Subcutaneous adipose tissue (tissue), 4 donors: ENCODE data around the gene TBX15. TPM values are rescaled to one million over a fixed set of nuclear protein-coding genes. Genes with fewer than 3 reads are reported as not detected.

ENCODE experiments used
- total RNA-seq, 4 donors: library from RNA; depleted of rRNA; stranded (reverse); fragments of >200 nt; gene quantifications; one replicate each; pipeline ENCODE4 v1.1.0, GENCODE V29; 2016
- TF ChIP-seq, protein P1 (sequence below): fragments of 450-650 bp; IDR thresholded peaks from one replicate; pipeline ENCODE4 v1.5.1; 2016; ENCODE audit warnings: low read depth, mild to moderate bottlenecking, control low read depth, antibody characterized with exemption, moderate library complexity

TBX15 gene
- total RNA-seq, 4 donors from 2014 or later = 68.9 to 102 (median 77.0) TPM

DNA sequence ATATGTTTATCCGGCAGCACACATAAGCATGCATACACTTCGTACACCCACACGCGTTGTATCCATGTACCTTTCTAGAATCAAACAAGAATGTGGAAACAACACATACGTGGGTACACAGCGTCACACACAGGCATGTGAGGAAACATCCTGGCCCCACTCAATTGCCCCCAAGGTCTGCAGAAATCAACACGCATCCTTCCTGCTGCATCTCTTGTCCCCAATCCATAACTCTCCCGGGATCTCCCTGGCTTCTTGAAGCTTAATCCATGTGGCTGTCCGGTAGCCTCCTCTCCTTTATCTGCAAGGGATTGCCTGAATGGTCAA, 5.5 kb upstream of the TBX15 start:
- TF ChIP-seq, protein P1, sequence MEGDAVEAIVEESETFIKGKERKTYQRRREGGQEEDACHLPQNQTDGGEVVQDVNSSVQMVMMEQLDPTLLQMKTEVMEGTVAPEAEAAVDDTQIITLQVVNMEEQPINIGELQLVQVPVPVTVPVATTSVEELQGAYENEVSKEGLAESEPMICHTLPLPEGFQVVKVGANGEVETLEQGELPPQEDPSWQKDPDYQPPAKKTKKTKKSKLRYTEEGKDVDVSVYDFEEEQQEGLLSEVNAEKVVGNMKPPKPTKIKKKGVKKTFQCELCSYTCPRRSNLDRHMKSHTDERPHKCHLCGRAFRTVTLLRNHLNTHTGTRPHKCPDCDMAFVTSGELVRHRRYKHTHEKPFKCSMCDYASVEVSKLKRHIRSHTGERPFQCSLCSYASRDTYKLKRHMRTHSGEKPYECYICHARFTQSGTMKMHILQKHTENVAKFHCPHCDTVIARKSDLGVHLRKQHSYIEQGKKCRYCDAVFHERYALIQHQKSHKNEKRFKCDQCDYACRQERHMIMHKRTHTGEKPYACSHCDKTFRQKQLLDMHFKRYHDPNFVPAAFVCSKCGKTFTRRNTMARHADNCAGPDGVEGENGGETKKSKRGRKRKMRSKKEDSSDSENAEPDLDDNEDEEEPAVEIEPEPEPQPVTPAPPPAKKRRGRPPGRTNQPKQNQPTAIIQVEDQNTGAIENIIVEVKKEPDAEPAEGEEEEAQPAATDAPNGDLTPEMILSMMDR = no peak

GRCh38 chr1:118992868-118993699, 4.9 kb upstream of the TBX15 start:
- TF ChIP-seq, protein P1 = no peak

DNA sequence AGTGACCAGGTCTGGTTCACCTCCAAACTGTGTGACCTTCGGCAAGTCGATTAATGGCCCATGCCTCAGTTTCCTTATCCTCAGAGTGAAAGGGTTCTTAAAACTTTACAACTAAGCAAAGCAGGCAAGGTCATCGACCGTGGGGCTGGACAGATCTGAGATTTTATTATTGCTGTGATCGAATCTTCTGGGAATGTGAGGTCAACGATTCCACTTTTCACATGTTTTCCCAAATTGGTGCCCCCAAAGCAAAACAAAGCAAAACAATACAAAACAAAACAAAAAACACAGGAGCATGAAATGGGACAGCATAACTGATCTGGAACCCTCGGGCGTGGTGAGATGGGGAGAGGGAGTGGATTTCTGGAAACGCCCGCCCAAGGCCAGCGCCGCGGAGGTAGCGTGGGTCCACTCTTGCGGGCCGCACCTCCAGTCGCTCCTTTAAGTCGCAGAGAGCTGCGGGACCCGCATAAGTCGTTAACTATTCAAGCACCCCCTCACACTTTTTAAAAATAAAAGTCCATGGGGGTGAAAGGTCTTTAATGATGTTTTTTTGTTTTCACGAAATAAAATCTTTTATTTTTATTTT, 4.2 kb upstream of the TBX15 start:
- TF ChIP-seq, protein P1 = no peak

- TF ChIP-seq, protein P1 = no peak
Measured at GRCh38 chr1:118991448-118991847, 3.3 kb upstream of the TBX15 start.

DNA sequence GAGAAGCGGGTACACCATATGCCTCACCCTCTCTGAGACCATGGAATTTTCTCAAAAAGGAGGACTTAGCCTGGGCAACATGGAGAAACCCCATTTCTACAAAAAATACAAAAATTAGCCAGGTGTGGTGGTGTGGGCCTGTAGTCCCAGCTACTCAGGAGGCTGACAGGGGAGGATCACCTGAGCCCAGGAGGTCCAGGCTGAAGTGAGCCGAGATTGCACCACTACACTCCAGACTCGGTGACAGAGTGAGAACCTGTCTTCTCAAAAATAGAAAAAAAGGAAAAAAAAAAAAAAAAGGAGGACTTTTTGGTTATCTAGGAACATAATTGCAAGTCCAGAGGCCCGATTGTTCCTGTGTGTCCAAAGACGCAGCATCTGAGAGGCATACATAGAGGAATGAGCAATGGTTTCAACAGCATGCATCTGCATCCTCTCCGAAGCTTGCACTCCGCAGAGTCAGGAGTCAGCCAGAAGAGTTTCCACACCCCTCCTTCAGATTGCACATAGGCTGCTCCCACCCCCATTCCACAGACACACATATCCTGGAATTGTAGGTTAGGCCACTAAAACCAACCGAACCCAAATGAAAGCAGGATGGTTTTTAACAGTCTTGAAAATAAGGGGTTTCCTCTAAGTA, 2.5 kb upstream of the TBX15 start:
- TF ChIP-seq, protein P1 = no peak

GRCh38 chr1:118989878-118990378, 1.8 kb upstream of the TBX15 start:
- TF ChIP-seq, protein P1 = no peak
